Body of pancreas (tissue), 4 donors: ENCODE measurements around the gene POGK. TPM values are rescaled to one million over a fixed set of nuclear protein-coding genes. Genes with fewer than 3 reads are reported as not detected.

Experiments
- ATAC-seq: fragments of 150-250 bp; one replicate; pipeline ENCODE4 v1.9.1; 2016
- DNase-seq, 4 donors: peaks; one replicate each; pipeline ENCODE4 v3.0.0-alpha.2; 2019
- H3K27ac ChIP-seq, 4 donors: fragments of 200-600 bp; sonication (generic); 1 replicate in 3 of 4; 2 replicates in 1 of 4; pipeline versions ENCODE4 v1.5.1 to v1.6.1; 2016 to 2019; ENCODE audit warnings: mild to moderate bottlenecking in 1 of 4, mixed read lengths in 1 of 4, moderate library complexity in 1 of 4
- H3K27me3 ChIP-seq, 2 donors: fragments of 200-600 bp; sonication (generic); one replicate each; pipeline ENCODE4 v1.6.0; 2016; ENCODE audit warnings: mild to moderate bottlenecking in 1 of 2
- H3K36me3 ChIP-seq, 2 donors: fragments of 200-600 bp; sonication (generic); replicated peaks in 1 of 2; 2 replicates each; pipeline ENCODE4 v1.5.1; 2016; ENCODE audit warnings: low read depth in 2 of 2; ENCODE audit not compliant: insufficient read depth in 1 of 2
- H3K4me1 ChIP-seq: fragments of 200-600 bp; sonication (generic); one replicate; pipeline ENCODE4 v1.6.0; 2016
- H3K4me3 ChIP-seq, 2 donors: fragments of 200-600 bp; sonication (generic); 1 replicate in 1 of 2; 2 replicates in 1 of 2; pipeline ENCODE4 v1.5.1; 2016 to 2019
- H3K9me3 ChIP-seq, 3 donors: fragments of 200-600 bp; sonication (generic); 1 replicate in 2 of 3; 2 replicates in 1 of 3; pipeline ENCODE4 v1.5.1; 2016
- CTCF ChIP-seq, 7 experiments: fragments of 450-650 bp in 4 of 7; fragments of 200-600 bp in 3 of 7; sonication (generic) in 3 of 7; IDR thresholded peaks; one replicate each; pipeline ENCODE4 v1.5.1; 2016 to 2019; ENCODE audit warnings: antibody characterized with exemption in 7 of 7
- POLR2A ChIP-seq, 3 donors: fragments of 450-650 bp; IDR thresholded peaks; one replicate each; pipeline ENCODE4 v1.6.1; 2016; ENCODE audit warnings: antibody characterized with exemption in 3 of 3, mild to moderate bottlenecking in 2 of 3
- WGBS, 2 donors: methylation state at CpG; one replicate each; pipeline ENCODE4 v1.1.5; 2017; 5-methylcytosine and 5-hydroxymethylcytosine counted together
- intact Hi-C: fragments of 100-400 bp; cut with DNase I; formaldehyde crosslinking; loops from one replicate; pipeline ENCODE4 v1.15.1; 2023
- total RNA-seq, 2 donors: library from RNA; depleted of rRNA; stranded (reverse); fragments of >200 nt; gene quantifications; one replicate each; pipeline ENCODE4 v1.1.0, GENCODE V29; 2016

Gene POGK
- total RNA-seq, 2 donors from 2014 or later: 13.8 to 15.3 TPM

GRCh38 chr1:166836733-166837132 is 2.5 kb upstream of the POGK start:
- H3K27me3 ChIP-seq: no peaks in the 10 kb centered on the region
- 95 to 99% methylated on average over 4 of the region's 4 CpGs for WGBS, 2 donors
- ATAC-seq (no peak), DNase-seq (no peak)
- intact Hi-C loops: no loop called here
- H3K36me3 ChIP-seq: no peaks in the 10 kb centered on the region
- H3K4me1 ChIP-seq: peaks cover 31% of the 10 kb centered on the region
- H3K27ac ChIP-seq: no peak overlapping the region
- TF ChIP-seq CTCF (IDR thresholded peaks at IDR 0.05) (no peak), POLR2A (IDR thresholded peaks at IDR 0.05) (no peak)
- no peaks in the 10 kb centered on the region for H3K9me3 ChIP-seq
- no peak overlapping the region for H3K4me3 ChIP-seq

GRCh38 chr1:166839600-166840308 is 479 bp downstream of the POGK start:
- ATAC-seq (peak; percentile 42), DNase-seq (peak; percentile 43 to 58 (median 51))
- Histone ChIP-seq H3K36me3 (peaks cover 0 to 2% of the 10 kb centered on the region in 2 donors), H3K4me1 (peaks cover 61% of the 10 kb centered on the region), H3K27ac (peak overlapping the region; percentile 70 to 92 (median 81)), H3K27me3 (no peaks in the 10 kb centered on the region), H3K9me3 (no peaks in the 10 kb centered on the region), H3K4me3 (peak overlapping the region in 1 of 2 donors; percentile 42)
- TF ChIP-seq CTCF (IDR thresholded peaks at IDR 0.05): peak in 4 of 7 experiments; percentile 8 to 21 (median 12)
- no peak for TF ChIP-seq POLR2A (IDR thresholded peaks at IDR 0.05)
- 0 to 1% methylated on average over 42 to 58 of the region's 82 CpGs for WGBS, 2 donors
- intact Hi-C loops: no loop called here

GRCh38 chr1:166840309-166841274 is 1.3 kb downstream of the POGK start:
- TF ChIP-seq POLR2A (IDR thresholded peaks at IDR 0.05) (peak in 2 of 3 donors; percentile 29 to 39), CTCF (IDR thresholded peaks at IDR 0.05) (peak in 1 of 7 experiments; percentile 0)
- Histone ChIP-seq H3K4me3 (peak overlapping the region in 1 of 2 donors; percentile 42), H3K27ac (peak overlapping the region; percentile 70 to 92 (median 81)), H3K27me3 (no peaks in the 10 kb centered on the region), H3K36me3 (peaks cover 0 to 2% of the 10 kb centered on the region in 2 donors), H3K9me3 (no peaks in the 10 kb centered on the region), H3K4me1 (peaks cover 64% of the 10 kb centered on the region)
- DNase-seq (peak; percentile 37 to 61 (median 58)), ATAC-seq (peak; percentile 2)
- intact Hi-C loops: no loop called here
- 8 to 18% methylated on average over 15 to 16 of the region's 16 CpGs for WGBS, 2 donors

- intact Hi-C loops: no loop called here
- ATAC-seq (no peak), DNase-seq (no peak)
- peaks cover 60% of the 10 kb centered on the region for H3K4me1 ChIP-seq
- no peaks in the 10 kb centered on the region for H3K9me3 ChIP-seq
- H3K4me3 ChIP-seq: no peak overlapping the region
- H3K36me3 ChIP-seq: peaks cover 0 to 11% of the 10 kb centered on the region in 2 donors
- no peaks in the 10 kb centered on the region for H3K27me3 ChIP-seq
- peak overlapping the region; percentile 2 to 33 (median 26) for H3K27ac ChIP-seq
- TF ChIP-seq POLR2A (IDR thresholded peaks at IDR 0.05) (no peak), CTCF (IDR thresholded peaks at IDR 0.05) (no peak)
- 58 to 59% methylated on average over 6 of the region's 6 CpGs for WGBS, 2 donors
Measured at GRCh38 chr1:166843322-166843721, 4.0 kb downstream of the POGK start.
